IPS-18c (cell line): ENCODE measurements around the gene TUBB6.

ENCODE experiments used
- H3K4me3 ChIP-seq: 2 replicates; pipeline ENCODE4 v1.7.0; 2013; ENCODE audit warnings: low read depth, mild to moderate bottlenecking, low read length, moderate library complexity; ENCODE audit not compliant: insufficient read depth
- H3K9me3 ChIP-seq: one replicate; pipeline ENCODE4 v1.6.1; 2013; ENCODE audit warnings: mild to moderate bottlenecking, low read length, moderate library complexity; ENCODE audit not compliant: control insufficient read depth, insufficient read depth

The TUBB6 gene

DNA sequence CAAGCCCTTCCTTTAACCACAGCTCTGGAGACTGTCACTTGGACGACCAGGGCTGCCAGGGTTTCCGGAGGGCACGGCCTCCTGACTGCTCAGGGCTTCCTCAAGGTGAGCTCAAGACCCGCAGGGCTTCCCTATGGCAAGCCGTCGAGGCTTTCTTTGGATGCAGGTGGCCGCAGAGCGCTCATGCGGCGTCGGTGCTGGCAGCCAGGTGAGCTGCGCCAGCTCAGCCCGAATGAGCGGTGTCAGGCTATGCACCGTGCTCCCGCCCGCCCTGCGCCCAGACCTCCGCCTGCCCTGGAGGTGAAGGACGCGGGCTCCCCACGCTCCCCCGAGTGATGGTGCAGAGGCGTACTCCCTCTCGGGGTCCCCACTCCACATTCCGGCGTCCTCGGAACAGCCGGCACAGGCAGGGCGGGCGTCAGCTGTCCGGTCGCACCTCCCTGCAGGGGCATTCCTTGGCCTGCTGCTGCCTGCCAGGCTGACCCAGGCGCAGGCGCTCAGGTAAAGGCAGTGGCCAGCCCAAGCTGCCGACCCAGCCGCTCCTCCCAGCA is 20.8 kb upstream of the TUBB6 start:
- H3K4me3 ChIP-seq: peak overlapping the region; percentile 76

DNA sequence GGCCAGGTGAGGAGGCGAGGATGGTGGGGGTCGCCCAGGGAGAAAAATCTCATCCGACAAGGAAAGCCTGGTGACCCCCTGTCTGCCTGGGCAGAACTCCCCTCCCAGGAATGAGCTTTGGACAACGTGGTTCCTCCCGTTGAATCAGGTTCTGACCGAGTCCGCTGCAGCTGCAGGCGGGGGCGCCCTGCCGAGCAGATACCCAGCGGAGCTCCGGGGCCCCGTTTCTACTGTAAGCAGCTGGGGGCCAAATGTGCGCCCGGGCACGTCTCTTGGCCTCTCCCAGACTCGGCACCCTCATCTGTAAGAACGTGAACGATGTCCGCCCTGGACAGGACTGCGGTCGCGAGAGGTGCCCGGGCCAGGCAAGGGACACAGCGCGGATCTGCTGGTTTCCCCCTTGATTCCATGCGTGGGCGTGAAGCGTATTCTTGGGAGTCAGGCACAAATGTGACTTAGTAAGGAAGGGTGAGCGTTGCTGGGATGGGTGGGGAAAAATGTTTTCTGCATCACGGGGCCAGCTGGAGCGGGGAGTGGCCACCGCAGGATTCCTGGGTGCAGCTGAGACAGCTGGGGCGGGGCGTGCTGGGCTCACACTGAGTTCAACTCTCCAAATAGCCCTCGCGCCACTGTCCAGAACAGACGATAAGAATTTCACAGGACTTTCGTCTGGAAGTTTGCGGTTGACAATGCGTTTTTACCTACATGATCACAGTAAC is 20.2 kb upstream of the TUBB6 start:
- Histone ChIP-seq H3K9me3 (no peaks in the 10 kb centered on the region), H3K4me3 (peak overlapping the region; percentile 76)

More for the DNA sequence above, 20.8 kb upstream of the TUBB6 start:
- no peaks in the 10 kb centered on the region for H3K9me3 ChIP-seq

DNA sequence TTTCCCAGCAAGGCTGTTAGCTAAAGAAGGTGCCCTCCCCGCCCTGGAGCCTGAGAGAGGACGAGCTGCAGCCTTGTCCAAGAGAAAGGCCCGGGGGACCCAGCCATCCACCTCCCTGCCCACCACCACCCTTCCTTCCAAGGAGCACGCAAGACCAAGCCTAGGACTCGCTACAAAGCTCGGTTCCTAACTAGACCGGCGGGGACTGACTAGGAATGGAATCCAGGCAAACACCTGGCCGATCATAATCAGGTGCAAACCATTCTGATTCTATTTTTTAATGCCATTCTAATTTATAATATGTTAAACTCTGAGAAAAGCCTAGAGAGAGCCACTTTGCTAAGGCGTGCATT is 19.7 kb upstream of the TUBB6 start:
- peak overlapping the region; percentile 76; the same call in 1 of the 2 replicates for H3K4me3 ChIP-seq
- H3K9me3 ChIP-seq: no peaks in the 10 kb centered on the region

DNA sequence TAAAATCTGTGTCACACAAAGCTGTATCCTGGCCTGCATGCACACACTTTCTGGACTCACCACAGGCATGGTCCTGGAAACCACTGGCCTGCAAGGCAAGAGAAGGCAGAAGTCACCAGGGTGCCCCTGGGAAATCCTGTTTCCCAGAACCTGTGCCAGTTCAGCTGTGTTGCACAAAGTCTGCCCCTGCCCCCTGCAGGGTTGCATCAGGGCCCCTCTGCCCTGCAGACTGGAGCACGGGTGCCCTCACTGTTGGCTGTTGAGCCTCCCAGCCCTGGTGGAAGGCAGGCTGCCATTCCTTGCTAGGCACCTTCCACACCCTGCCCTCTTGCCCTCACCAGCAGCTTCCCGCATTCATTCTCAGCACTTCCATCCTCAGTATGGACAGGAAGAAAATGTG is 18.0 kb upstream of the TUBB6 start:
- Histone ChIP-seq H3K9me3 (no peaks in the 10 kb centered on the region), H3K4me3 (no peak overlapping the region)

DNA sequence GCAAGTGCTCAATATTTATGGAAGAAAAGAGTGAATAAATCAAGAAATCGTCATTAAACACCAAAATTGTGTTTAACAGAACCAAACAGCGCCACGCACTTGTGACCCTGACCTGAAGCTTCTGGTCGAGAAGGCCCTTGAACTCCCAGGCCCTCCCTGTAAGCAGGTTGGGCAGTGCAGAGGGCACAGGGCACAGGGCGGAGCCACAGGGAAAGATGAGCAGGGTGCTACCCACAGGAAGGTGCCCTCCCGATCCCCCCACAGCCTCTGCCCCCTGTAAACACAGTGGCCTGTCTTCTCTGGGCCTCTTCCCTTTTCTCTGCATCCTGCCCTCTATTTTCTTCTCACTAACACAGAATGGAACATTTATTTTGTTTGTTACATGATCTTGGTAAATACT is 16.9 kb upstream of the TUBB6 start:
- Histone ChIP-seq H3K4me3 (no peak overlapping the region), H3K9me3 (no peaks in the 10 kb centered on the region)

DNA sequence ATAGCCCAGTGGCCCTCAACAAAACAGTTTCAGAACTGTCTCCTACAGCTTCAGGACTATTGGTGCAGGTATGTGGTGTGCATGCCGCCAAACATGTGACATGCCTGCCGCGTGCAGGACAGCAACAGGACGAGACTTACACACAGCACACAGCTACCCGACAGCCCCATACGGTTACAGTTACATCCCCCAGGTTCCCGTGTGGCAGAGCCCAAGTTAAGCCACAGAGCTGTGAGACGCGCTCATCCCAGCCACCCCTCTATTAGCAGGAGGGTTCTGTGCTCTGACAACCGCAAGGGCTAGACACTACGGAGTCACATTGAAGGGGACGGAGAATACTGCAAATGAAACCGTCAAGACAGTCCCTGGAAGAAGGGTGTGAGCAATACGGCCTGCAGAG is 16.4 kb upstream of the TUBB6 start:
- H3K9me3 ChIP-seq: no peaks in the 10 kb centered on the region
- H3K4me3 ChIP-seq: no peak overlapping the region

DNA sequence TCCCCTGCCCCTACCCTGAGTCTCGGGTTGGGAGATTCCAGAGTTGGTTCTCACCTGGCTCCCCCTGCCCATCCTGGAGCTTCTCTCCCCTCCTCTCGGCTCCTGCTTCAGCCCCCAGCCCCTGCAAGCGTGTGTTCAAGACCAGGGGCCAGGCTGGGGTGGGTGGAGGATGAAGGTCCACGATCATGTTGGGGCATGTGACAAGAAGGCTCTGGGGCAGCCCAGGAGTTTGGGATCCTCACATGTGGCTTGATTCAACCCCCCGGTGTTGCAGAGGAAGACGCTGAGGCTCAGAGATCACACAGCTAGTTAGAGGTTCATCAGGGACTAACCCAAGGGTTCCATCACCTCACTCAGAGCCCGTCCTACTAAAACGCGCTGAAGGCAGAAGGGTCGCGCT is 14.2 kb upstream of the TUBB6 start:
- peaks cover 4% of the 10 kb centered on the region for H3K9me3 ChIP-seq
- H3K4me3 ChIP-seq: no peak overlapping the region

DNA sequence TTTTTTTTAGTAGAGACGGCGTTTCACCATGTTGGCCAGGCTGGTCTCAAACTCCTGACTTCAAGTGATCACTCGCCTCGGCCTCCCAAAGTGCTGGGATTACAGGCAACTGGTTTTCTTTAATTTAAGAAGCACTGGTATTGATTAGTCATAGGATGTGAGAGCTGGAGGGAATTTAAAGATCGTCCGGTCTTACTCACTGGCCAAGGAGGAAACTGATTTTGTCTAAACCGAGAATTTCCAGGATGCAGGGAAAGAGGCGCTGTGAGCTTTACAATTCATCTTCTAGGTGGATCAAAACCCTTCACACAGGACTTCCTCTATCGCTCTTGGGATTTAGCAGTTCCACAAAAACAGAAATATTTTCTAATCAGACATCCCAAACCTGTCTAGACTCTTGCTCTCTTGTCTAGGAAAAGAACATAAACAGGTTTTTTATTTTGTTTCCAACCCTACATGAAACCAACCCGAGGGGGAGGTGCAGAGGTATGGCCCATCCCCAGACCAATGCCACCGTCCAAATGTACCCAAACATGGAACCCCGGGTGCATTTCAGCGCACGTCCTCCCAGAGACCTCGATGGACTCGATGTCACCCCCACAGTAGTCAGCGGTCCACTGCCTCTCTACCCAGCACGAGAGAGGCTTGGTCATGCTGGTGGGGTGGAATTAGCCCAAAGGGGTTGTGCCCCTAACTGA is 12.5 kb upstream of the TUBB6 start:
- no peak overlapping the region for H3K4me3 ChIP-seq
- peaks cover 4% of the 10 kb centered on the region for H3K9me3 ChIP-seq

DNA sequence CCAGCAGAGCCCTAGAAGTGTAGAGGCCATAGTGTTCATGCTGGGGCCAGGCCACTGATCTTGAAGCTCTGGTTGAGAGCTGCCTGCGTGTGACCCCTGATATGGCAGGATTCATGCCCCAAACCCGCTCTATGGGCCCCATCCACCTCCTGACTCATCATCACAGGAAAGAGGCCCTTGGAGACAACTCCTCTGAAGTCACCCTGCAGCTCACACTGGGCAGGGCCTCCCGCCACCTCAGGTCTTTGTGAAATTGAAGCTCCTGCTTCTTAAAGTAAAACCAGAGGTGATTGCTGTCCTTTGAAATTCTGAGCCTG is 12.0 kb upstream of the TUBB6 start:
- Histone ChIP-seq H3K9me3 (peaks cover 4% of the 10 kb centered on the region), H3K4me3 (no peak overlapping the region)

DNA sequence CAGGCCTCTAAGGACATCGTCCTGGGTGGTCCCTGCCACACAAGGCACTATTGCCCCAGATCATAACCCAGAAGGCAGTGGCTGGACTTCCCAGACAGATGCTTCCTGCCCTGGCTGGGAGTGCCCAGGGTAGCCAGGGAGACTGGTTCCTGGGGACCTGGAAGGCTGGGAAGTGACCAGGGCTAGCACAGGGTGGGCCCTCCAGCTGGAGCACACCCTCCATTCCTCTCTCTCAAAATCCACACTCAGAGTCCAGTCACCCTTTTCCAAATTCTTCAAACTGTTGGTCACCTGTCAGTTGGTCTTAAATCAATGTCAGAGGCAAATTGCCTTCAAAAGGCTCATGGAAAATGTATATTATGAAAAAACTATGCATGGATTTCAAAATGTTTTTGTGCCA is 11.6 kb upstream of the TUBB6 start:
- peaks cover 4% of the 10 kb centered on the region for H3K9me3 ChIP-seq

DNA sequence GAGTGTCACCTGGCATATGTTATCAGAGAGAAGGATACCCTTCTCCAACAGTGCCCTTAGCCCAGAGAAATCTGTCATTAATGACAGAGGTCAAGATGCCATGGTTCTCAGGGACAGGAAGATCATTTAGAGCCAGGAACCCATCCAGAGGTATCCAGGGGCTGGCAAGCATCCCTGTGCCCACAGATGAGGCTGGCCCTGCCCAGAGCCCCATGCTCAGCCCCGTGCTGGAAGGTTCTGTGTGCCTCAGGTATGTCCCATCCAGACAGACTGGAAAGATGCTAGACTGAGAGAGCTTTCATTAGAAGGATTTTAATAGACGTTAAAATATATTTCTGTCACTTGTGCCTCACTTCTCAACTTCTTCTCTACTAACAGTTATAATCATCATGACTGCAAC is 8.2 kb upstream of the TUBB6 start:
- H3K4me3 ChIP-seq: no peak overlapping the region

More for the DNA sequence above, 11.6 kb upstream of the TUBB6 start:
- no peak overlapping the region for H3K4me3 ChIP-seq

DNA sequence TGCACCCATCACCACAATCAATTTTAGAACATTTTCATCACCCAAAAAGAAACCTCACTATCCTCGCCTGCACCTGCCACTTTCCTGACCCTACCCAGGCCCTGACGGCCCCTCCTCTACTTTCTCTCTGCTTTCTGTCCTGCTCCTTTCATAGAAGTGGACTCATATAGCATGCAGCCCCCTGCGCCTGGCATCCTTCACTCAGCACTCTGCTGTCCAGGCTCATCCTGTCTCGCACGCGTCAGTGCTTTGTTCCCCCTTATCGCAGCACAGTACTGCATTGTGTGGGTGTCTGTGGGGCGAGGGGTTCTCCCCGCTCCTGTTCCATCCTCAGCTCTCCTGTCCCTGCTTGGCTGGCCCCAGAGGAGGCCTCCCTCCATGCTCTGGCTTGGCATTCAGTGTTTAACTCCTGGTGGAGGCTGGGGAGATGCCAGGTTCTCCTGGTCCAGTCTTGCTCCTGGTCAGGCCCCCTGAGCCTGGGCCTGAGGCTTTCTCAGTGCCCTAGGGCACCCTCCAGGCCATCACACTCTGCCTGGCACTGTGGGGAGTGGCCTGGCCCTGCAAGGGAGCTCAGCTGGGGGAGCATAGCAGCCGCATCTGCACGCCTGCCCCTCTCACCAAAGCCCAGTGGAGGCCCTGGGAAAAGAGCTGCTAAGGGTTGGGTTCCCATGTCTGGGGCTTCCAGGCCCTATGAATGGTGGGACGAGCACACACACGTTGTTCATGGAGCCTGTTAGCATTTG is 6.6 kb upstream of the TUBB6 start:
- Histone ChIP-seq H3K4me3 (no peak overlapping the region), H3K9me3 (peaks cover 4% of the 10 kb centered on the region)

More for the DNA sequence above, 8.2 kb upstream of the TUBB6 start:
- H3K9me3 ChIP-seq: peaks cover 4% of the 10 kb centered on the region

DNA sequence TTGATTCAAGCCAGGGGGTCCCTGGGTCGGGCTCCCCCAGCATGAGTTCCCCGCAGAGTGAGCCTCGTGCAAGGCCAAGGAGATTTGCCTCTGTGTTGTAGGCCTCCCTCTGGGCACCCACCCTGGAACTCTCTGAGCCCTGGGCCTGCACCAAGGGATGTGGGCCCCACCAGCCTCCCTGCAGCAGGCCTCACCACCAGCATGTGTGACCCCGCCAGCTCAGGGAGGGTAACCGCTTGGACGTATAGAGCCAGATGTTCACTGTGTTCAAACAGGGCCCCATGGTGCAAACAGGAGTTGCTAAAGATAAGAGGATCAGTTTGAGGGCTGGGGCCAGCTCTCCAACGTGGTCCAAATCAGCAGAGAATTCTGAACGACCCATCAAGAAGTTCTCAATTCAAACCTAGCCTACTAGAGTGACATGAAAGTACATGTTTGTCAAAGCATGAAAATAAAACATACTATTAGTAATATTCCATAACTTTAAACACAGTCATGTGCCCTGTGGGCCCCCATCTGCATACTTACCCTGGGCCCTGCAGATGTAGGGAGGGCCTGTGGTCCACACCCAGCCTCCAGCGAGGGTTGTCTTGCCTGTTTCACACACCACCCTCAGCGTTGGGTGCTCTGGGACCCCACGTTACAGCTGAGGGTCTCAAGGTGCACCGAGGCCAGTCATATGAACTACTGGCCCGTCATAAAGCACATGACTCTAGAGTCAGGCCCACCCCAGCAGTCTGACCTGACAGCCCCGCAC is 5.5 kb upstream of the TUBB6 start:
- H3K4me3 ChIP-seq: no peak overlapping the region
- peaks cover 4% of the 10 kb centered on the region for H3K9me3 ChIP-seq

DNA sequence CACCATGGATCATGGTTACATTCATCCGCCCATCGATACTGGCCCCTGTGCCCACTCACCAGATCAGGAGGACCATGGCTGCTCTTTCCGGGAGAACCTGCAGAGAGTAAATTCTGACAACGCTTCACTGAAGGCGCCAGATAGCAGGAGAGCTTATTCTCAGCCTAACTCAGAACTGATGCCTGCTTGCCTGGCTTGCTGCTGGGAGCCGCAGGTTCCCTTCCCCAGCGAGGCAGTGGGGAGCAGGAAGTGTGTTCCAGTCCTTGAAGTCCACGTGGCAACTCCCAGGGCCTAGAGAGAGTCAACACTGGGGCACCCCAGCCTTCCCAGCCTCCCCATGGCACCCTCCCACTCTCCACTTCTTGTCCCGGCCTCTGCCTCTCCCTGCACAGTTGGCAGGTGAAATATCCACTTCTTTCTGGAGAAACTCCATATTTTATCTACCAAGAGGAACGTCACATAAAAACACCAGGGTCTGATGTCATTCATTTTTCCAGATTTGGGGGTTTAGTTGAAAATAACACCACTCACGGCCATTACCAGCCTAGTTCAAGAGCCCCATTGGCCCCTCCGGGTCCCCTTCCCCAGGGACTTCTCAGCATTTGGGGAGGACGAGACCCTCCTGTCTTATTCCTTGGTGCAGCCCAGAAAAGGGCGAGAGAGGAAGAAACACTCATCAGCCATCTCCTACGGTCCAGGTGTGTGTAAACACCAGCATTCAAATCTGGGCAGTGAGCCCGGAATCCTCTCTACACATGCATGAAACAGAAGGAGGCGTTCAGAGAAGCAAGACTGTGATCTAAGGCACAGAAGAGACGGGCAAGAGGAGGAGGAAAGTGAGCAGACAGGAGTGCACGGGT is 3.5 kb upstream of the TUBB6 start:
- Histone ChIP-seq H3K4me3 (no peak overlapping the region), H3K9me3 (no peaks in the 10 kb centered on the region)

DNA sequence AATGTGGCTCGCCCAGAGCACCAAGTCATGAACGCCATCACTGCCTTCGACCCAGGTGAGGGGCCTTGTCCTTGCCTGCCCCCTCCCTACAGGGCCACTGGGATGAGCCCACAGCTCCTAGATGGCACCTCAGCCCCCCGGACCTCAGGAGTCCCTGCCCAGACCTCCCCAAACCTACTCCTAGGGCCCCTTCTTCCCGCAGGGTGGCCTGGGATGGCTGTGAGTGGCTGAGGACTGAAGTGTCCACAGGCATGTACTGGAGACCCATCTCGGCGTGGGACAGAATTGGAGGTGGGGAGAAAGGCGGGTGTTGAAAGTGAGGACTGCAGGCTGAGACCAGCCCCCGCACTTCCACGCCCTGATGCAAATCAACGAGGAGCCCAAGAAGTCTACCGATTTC is 2.8 kb upstream of the TUBB6 start:
- Histone ChIP-seq H3K9me3 (no peaks in the 10 kb centered on the region), H3K4me3 (no peak overlapping the region)

DNA sequence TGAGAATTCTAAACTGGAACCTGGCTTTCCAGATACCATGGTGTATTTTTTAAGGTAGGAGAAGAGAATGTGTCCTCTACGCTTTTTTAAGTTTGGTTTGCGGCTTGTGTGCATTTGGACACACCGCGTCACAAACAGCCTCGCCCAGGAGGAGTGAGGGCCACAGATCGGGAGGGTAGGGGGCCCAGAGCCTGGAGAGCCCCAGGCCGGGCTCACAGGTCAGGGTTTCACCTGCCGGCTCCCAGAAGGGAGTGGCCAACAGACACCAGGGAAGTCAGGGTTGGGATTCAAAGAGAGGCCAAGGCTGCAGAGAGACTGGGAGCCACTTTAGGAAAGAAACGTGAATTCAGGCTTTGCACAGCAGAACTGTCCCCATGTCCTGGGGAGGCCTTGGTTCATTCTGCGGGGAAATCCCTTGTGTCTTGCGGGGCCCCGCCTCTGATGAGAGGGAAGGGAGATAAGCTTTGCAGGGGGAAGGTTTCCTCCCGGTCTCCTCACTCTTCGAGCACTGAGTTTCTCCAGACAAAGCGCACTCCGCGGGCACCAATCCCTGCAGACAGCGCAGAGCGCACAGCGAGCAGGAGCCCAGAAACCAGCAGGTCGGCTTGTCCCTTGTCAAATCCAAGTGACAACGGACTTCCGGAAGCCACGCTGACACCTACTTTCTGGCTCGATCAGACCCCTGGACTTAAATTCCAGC is 2.0 kb upstream of the TUBB6 start:
- H3K4me3 ChIP-seq: no peak overlapping the region; the same call in 1 of the 2 replicates
- no peaks in the 10 kb centered on the region for H3K9me3 ChIP-seq
